GM21619 (cell line): ENCODE data around the gene DLGAP5.

Source experiments
- ATAC-seq: cut with Tn5 transposase; IDR thresholded peaks from one replicate; pipeline ENCODE4 v1.9.1; 2021; ENCODE audit not compliant: unreplicated experiment

The DLGAP5 gene, protein sequence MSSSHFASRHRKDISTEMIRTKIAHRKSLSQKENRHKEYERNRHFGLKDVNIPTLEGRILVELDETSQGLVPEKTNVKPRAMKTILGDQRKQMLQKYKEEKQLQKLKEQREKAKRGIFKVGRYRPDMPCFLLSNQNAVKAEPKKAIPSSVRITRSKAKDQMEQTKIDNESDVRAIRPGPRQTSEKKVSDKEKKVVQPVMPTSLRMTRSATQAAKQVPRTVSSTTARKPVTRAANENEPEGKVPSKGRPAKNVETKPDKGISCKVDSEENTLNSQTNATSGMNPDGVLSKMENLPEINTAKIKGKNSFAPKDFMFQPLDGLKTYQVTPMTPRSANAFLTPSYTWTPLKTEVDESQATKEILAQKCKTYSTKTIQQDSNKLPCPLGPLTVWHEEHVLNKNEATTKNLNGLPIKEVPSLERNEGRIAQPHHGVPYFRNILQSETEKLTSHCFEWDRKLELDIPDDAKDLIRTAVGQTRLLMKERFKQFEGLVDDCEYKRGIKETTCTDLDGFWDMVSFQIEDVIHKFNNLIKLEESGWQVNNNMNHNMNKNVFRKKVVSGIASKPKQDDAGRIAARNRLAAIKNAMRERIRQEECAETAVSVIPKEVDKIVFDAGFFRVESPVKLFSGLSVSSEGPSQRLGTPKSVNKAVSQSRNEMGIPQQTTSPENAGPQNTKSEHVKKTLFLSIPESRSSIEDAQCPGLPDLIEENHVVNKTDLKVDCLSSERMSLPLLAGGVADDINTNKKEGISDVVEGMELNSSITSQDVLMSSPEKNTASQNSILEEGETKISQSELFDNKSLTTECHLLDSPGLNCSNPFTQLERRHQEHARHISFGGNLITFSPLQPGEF

DNA sequence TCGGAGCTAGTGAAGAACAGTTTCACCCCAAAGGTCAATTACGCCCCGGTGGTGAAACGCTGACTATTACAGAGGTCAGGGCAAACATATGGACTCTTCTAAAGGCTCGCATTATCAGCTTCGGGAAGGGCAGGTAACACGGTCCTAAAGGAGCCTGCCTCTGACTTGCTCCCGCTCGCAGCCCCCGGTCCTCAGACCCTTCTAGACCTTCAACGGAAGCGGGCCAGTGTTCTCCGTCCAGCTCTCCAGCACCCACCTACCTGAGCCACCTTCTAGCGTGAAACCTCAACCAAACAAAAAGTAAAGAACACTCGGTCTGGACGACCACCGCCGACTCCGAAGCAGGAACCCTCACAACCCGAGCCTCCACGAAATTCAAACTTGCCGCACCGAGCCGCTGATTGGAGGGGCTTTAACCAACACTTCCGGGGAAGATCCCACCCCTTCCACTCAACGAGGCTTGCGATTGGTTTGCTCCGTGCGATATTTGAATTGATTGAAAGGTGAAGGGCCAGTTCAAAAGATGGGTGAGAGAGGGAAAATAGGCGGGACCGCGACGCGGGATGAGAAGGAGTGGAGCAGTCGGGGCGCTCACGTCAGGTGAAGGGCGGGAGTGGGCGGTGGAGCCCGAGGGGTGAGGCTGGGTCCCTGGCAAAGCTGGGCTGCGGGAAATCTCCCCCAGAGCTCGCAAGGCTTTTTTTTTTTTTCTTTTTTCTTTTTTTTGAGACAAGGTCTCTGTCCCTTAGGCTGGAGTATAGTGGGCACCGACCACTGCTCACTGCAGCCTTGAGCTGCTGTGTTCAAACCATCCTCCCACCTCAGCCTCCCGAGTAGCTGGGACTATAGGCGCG is at the start of gene DLGAP5:
TSS of gene DLGAP5 (minus strand) at position 383 of the 851 bp plus-strand sequence. CDS start 2,406 bp downstream, outside the sequence.
- ATAC-seq = peak; percentile 97

DNA sequence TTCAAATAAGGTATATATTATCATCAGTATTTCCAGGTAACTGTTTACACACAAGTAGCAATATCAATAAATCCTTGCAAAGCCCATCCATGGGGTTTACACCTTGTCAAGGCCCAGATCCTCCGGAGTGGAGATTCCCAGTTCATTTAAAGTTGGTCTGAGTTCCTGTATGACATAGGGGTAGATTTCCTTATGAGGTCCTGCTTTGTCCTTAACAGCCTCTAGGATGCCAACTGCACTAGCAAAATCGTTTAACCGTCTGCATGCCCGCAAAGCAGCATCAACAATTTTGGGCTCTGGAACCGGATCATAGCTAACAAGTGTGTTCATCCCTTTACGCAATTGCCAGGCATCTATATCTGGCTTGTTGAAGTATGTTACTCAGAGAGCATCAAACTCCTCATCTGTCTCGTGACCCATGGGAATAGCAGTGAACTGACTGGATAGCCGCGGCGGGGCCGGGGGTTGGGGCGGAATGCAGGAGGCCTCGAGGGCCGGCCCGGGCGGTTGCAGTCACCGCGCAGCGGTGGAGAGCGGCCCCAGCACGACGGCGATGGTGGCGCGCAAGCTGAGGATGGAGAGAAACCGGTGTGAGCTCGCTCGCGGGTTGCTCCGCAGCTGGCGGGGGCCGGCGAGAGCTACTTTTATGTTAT is 49.3 kb upstream of the DLGAP5 start:
- ATAC-seq = no peak

DNA sequence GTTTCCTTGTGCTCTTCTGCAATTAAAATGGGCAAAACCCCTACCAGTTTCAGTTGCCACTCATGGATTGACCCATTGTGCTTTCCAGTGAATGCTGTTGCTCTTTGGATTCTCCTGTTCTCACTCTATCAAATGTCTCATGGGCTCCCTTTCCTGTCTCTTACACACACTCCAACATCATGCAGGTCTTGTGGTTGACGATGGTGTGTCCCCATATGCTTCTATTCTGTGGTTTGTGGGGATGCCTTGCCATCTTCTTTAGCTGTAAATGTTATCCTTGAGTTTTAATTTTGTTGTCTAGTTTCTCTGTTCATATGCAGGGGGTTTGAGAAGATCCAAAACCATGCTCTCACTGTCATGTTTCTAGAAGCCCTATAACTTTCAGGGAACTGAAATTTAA is 47.9 kb upstream of the DLGAP5 start:
- no peak for ATAC-seq

DNA sequence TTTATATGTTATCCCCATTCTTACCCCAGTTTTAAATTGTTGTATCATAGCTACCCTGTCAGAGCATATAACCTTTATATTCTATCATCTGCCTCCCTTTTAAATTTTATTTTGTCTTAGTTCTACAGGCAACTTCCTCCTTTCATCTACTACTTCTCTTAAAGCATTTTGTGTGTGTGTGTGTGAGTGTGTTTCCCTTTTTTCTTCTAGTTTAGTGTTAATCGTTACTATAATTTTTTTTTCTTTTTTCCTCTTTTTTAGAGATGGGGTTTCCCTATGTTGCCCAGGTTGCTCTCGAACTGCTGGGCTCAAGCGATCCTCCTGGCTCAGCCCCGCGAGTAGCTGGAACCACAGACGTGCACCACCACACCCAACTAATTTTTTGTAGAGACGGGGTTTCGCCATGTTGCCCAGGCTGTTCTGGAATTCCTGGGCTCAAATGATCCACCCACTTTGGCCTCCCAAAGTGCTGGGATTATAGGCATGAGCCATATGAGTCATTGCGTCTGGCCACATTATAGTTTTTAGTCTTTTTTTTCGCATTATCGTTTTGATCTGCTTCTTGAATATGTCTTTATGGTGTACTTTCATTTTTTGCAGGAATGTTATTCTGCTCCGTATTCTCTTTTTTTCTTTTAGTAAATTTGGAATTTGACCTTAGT is 46.8 kb upstream of the DLGAP5 start:
- ATAC-seq = no peak

DNA sequence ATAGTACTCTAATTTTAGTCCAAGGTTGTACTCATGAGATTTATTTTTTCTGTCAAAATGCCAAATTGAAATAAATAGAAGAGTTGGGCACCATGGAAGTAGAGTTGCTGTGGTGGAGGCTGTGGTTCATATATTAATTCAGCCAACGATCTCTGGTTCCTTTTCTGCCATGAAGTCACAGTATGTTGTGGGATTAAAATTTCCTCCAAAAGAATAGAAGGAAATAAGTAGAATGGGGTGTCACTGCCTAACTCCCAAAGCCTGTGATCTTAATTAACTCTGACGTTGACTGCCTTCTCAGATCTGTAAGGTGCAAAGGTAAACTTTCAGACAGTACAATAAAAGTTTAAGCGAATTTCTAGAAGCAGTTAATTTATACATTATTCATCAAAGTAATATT is 42.2 kb upstream of the DLGAP5 start:
- ATAC-seq = no peak

DNA sequence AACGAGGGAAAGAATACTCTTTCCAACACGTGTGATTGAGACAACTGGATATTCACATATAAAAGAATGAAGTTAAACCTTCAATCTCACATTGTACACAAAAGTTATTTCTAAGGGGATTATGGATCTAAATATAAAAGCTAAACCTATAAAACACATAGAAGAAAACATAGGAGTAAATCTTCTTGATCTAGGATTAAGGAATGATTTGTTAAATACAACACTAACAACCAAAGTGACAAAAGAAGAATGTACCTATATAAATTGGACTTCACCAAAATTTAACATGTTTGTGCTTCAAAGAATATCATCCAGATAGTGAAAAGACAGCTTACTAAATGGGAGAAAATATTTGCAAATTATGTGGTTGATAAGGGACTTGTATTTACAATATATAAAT is 36.9 kb upstream of the DLGAP5 start:
- ATAC-seq = no peak

DNA sequence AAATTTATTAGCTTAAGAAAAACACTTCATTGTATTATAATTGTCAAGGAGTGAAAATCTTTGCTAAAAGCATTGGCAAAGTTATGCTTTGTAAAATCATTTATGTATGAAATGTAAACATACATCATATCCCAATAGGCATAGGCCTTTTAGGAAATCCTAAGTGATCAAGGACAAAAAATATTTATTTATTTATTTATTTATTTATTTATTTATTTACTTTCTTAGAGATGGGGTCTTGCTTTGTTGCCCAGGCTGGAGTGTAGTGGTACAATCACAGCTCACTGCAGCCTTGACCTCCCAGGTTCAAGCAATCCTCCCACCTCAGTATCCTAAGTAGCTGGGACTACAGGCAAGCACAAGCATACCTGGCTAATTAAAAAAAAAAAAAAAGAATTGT is 32.0 kb upstream of the DLGAP5 start:
- no peak for ATAC-seq

DNA sequence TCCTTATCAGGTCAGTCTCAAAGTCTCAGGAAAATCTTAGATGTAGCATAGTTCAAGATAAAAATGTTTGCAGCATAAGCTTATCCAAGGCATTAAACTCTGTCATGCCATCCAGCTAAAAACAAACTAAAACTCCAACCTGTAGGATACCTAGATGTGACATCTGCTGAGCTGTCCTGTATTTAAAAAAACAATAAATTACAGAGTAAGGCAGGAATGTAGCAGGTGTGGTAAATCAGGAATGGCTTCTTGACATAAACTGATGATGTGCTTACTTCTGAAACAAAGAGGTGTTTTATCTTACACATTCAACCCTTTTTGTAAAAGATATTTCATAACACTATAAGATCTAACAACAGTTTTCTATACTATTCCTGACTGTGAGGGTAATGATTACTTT is 30.6 kb upstream of the DLGAP5 start:
- no peak for ATAC-seq

DNA sequence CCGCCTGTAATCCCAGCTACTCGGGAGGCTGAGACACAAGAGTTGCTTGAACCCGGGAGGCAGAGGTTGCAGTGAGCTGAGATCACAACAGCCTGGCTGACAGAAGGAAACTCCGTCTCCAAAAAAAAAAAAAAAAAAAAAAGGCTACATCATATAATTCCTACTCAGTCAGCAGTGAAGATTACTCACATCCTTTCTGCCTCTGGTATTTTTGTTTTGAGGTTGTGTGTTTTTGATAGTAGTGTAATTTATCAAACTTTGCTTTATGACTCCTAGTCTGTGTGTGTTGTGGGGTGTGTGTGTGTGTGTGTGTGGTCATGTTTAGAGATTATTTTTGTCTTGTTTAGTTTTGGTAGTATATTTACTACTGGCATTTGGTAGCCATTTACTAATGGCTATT is 29.8 kb upstream of the DLGAP5 start:
- ATAC-seq = no peak

DNA sequence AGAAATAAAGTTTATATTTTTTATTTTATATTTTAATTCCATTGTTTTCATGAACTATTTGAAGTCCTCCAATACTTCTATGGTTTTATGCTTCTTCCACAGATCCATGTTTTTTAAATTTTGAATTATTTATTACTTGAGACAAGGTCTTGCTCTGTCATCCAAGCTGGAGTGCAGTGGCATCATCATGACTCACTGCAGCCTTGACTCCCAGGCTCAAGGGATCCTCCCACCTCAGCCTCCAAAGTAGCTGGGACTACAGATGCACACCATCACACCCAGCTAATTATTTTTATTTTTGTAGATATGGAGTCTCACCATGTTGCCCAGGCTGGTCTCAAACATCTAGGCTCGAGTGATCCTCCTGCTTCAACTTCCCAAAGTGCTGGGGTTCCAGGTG is 28.8 kb upstream of the DLGAP5 start:
- no peak for ATAC-seq

DNA sequence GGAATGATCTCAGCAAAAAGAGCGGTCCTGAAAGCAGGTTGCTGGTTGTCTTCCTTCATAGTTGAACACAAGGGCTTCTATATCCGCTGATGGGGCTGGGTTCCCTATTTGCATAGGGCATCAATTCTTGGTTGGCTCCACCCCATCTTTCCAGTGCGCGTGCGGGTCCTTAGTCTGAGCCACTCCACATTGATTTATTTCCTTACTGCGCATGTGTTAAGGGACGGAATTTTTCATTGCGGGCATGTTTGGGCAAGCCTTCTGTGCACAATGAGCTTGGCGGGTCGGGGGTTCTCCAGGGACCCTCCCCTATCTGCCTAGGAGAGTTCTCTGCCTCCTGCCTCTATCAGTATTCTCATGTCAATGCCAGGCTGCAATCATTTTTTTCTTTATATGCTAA is 21.2 kb upstream of the DLGAP5 start:
- no peak for ATAC-seq

DNA sequence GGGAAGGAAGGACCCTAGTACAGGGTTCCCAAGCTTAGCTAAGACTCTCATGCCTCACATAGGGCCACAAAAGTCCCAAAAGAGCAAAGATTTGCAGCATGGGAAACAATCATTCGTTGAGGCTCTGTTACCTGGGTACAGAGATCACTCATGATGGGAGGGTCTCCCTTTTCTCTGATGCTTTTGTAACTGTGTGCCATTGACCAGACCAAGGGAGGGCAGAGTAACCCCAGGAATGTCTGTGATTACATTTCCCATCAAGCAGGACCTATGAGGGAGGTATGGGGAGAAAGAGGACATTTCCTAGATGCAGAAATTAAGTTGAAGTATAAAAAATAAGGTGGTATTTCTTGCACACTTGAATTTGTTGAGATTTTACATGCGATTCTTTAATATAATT is 16.4 kb upstream of the DLGAP5 start:
- no peak for ATAC-seq

DNA sequence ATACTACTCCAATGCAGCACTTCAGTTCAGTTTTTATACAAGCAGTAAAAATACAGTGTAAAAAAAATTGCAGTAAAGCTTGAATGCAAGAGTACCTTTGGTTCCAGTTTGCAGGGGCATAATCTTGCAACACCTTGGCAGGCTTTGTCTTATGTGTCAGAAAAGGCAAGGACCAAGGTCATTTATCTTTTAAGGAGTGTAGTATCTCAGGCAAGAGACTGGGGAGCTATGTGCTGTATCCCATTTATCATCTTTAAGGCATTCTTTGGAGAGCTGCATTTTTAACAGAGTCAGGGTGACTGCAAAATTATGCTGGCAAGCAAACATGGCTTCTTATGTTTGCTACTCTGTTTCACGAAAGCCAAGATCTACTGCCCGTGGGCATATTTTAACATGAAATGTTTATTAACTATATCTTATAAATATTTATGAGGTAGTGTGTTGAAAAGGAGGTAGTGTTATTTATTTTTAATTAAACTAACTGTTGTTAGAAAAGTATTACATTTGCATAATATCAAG is 14.8 kb upstream of the DLGAP5 start:
- no peak for ATAC-seq

DNA sequence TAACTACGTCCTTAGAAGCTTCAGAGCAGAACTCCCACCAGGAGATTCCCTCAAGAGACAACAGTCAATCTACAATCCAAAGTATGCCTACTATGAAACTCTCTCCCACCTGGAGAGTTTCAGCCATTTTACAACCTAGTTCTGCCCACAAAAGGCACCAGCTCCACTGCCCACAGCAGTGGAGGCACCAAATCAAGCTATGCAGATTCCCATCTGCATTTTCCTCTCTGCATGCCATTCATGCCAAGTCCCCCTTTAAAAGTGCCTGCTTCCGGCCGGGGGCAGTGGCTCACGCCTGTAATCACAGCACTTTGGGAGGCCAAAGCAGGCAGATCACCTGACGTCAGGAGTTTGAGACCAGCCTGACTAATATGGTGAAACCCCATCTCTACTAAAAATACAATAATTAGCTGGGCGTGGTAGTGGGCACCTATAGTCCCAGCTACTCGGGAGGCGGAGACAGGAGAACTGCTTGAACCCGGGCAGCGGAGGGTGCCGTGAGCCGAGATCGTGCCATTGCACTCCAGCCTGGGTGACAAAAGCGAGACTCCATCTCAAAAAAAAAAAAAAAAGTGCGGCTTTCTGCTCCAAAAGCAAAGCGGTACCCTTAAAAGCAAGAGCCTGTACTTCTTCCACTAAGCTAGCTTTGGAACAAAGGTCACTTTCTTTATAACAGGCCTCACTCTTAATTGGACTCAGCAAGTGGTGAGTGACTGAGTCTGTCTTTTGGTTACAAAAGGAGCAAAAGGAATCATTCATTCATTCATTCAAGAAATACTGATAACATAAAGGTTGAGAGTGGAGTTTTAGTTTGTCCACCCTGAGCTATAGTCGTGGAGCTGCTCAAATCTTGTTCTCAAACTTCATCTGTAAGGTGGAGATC is 10.1 kb upstream of the DLGAP5 start:
- ATAC-seq = no peak

DNA sequence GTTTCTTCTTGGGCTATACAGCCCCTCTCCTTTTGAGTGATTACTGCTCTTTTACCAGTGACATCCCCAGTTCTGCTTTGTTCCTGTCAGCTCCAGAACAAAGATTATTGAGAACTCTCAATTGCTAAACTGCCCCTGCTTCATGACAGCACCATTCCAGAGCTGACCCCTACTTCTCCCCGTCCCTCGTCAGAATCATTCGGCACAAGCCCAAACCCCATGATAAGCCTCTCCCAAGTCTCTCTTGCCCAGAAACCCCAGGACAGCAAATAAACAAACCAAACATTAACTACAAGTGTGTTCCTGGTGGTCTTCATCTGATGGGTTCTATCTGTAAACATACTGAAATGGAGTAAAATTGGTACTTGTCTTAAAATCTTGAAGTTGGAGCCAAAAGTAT is 9.3 kb upstream of the DLGAP5 start:
- ATAC-seq = no peak

DNA sequence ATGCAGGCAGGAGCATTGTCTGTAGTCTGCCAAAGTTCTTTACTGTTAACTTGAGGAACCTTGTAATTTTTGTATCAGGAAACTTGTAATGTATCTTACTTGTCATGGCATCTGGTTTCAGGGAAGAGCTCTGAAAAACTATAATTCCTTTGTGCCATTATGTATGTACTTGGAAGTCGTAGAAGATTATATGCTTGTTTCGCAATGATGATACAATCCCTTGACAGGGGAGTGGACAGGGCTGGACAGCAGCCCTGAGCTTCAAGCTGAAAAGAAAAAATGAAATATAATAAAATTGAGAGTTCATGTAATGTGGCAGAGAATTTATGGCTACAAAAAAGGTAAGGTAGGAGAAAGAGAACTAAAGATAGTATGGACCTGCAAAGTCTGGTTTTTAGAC is 7.4 kb upstream of the DLGAP5 start:
- no peak for ATAC-seq

DNA sequence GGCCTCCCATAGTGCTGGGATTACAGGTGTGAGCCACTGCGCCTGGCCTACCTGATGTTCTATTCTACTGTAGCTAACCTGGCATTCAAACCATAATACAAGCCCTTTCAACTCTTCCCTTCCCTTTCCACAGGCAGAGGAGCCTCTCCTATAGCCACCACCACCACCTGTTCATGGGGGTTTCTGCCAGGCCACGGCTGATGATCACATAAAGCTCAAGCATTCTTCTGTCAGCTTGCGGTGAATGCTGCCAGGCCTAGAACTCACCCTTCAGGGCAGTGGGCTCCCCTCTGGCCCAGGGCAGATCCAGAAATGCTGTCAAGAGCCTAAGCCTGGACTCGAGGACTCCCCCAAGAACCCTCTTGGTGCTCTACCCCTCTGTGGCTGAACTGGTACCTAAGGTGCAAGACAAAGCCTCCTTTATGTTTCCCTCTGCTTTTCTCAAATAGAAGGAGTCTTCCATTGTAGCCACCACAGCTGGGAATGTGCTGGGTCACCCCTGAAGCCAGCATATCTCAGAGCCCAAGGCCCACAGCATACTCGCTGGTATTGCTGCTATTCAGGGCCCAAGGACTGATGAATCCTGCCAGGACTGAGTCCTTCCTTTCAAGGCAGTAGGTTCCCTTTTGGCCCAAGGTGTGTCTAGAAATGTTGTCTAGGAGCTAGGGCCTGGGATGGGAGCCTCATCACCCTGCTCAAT is 3.4 kb upstream of the DLGAP5 start:
- no peak for ATAC-seq

DNA sequence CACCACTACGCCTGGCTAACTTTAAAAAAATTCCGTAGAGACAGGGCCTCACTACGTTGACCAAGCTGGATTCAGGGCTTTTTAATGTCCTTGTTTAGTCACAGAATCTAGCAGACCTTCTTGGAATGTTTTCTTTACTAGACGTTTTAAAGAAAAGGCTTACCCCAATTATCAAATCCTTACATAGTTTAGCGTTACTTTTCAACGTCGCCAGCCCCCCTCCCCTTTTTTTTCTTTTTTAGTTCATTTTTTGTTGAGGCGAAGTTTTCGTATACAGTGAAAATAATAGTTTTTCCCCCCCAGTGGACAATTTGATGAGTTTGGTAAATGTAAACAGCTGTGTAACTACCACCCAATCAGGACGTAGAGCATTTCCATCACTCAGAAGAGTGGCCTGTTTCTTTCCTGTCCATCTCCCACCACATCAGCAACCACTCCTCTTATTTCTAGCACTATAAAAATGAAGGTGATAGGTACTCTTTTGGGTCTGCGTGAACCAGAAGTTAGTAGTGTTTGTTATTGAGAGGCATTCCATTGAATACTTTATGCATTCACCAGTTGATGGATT is 753 bp upstream of the DLGAP5 start:
- no peak for ATAC-seq
